ENCODE results near the gene GALNT2. TPM values are rescaled to one million over a fixed set of nuclear protein-coding genes. Genes with fewer than 3 reads are reported as not detected.

GALNT2 gene
- total RNA-seq, 1 donor, result 38.0 TPM

DNA sequence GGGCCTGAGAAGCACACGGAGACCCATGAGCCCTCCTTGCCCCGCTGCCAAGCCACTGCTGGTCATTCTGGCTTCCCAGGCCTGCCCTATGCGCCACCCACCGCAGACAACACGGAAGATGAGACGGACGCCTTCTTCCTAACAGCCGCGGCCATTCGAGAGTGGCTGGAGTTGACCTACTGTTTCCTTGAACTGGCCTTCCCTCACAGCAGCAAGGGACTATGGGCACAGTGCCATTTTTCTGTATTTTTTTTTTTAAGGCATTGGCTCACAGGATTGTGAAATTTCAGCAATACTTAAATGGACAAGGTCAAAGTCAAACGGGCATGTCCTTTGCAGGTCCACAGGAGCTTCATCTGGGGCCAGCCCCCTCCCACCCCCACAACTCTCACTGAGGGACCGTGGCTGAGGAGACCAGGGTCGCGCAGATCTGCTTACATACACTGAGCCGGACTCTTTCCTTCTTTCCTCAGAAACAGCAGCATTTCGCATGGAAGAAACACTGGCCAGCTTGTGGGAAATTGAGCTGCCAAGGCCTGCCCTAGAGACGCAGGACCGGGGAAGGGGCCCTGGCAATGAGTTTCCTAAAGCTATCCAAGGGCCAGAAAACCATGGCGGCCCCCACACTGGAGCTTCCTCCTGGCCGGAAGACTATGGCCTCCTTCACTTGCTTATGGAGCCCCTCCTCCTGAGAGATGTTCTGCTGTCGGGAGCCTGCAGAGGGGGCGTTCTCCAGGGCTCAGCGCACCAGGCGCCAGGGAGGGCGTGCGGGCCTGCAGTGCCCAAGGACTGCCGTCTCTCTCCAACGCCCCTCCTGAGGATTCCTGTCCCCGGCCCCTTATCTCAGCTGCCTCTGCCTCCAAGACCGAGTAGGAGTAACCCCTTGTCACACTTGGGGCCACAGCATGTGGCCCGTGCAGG lies 260.2 kb downstream of the GALNT2 start:
- no peak for DNase-seq (ENCODE audit: low read depth in 2 of 3, low spot score in 2 of 3)

GRCh38 chr1:230327892-230328284 lies 260.9 kb downstream of the GALNT2 start:
- DNase-seq (ENCODE audit: low read depth in 2 of 3, low spot score in 2 of 3), result no peak

DNA sequence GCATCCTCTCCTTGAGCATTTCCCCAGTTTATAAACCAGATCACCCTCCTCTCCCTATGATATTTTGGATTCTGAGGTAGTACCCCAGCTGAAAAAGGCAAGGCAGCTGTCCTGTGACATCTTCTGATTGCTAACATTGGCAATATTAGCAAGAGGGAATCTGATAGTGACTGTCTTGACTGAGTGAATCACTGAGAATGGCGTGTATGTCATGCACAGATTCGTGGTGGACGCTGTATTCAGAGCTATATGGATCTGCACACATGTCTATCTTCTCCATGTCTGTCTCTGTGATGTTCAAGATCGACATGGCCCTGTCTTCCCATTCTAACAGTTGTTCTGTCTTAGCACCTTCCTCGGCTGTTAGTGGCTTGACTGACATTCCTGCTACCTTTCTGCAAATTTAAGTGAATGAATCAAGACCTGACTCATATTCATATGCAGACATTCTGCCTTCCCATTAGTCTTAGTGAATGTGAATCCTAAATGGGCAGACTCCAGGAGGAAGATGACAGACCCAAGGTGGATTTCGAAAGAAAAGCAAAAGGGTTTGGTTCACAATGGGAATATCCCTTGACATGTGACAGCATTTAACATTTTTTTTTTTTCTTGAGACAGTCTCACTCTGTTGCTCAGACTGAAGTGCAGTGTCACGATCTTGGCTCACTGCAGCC lies 261.4 kb downstream of the GALNT2 start:
- DNase-seq (ENCODE audit: low read depth in 2 of 3, low spot score in 2 of 3), result no peak

DNA sequence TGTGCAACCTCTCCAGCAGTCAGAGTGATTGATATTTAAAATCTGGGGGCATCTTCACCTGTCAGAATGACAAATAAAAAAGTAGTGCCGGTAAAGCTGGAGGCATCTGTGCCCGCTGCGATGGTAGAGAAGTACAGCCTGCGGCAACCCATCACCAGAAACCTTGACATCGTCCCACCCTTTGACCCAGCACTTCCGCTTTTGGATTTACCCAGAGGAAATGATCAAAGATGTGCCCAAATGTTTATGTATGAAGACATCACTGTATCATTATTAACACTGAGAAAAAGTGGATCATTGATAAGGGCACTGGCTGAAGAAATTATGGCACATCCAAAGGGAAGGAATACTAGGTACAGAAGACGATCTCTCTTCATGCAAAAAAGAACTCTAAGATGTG lies 263.1 kb downstream of the GALNT2 start:
- no peak for DNase-seq (ENCODE audit: low read depth in 2 of 3, low spot score in 2 of 3)
